Measurements from ENCODE around the gene C2orf78.

C2orf78 gene

GRCh38 chr2:73739101-73739500, 44.9 kb upstream of the C2orf78 start:
- H3K4me2 ChIP-seq (ENCODE audit: low read depth, low read length, poor library complexity, severe bottlenecking) = no peak overlapping the region
- peaks cover 16% of the 10 kb centered on the region for H4K20me1 ChIP-seq (ENCODE audit: insufficient read depth, low read length, poor library complexity, severe bottlenecking)
- peaks cover 5% of the 10 kb centered on the region; the same call in 1 of the 2 replicates for H3K36me3 ChIP-seq (ENCODE audit: insufficient read depth, low read length)
- no peaks in the 10 kb centered on the region for H3K9me3 ChIP-seq (ENCODE audit: insufficient read depth, low read depth, low read length)
- H3K79me2 ChIP-seq (ENCODE audit: insufficient read depth, low read length) = peaks cover 28% of the 10 kb centered on the region
- no peak for TF ChIP-seq EZH2phosphoT487 (IDR thresholded peaks at IDR 0.05; ENCODE audit: borderline replicate concordance)
- H3K4me3 ChIP-seq (ENCODE audit: low read length, poor library complexity, severe bottlenecking) = no peak overlapping the region
- no peaks in the 10 kb centered on the region for H3K9me2 ChIP-seq (replicated peaks; ENCODE audit: low read depth, low read length)
- H3K27me3 ChIP-seq (ENCODE audit: insufficient read depth, low read length, poor library complexity, severe bottlenecking) = peaks cover 46% of the 10 kb centered on the region
- peaks cover 22% of the 10 kb centered on the region for H3K4me1 ChIP-seq (ENCODE audit: insufficient read depth, low read length, poor library complexity, severe bottlenecking)
- no peak overlapping the region for H3K9ac ChIP-seq (ENCODE audit: low read depth, low read length, poor library complexity, severe bottlenecking)
- no peaks in the 10 kb centered on the region; the same call in 1 of the 2 replicates for H3F3A ChIP-seq (ENCODE audit: low read depth)
- H2AFZ ChIP-seq (ENCODE audit: low read length) = no peak overlapping the region

GRCh38 chr2:73740767-73741166, 43.2 kb upstream of the C2orf78 start:
- peaks cover under 1% of the 10 kb centered on the region; the same call in 1 of the 2 replicates for H3K36me3 ChIP-seq (ENCODE audit: insufficient read depth, low read length)
- H3K9ac ChIP-seq (ENCODE audit: low read depth, low read length, poor library complexity, severe bottlenecking) = no peak overlapping the region
- H3K4me2 ChIP-seq (ENCODE audit: low read depth, low read length, poor library complexity, severe bottlenecking) = no peak overlapping the region
- H4K20me1 ChIP-seq (ENCODE audit: insufficient read depth, low read length, poor library complexity, severe bottlenecking) = peaks cover 13% of the 10 kb centered on the region
- no peak for TF ChIP-seq EZH2phosphoT487 (IDR thresholded peaks at IDR 0.05; ENCODE audit: borderline replicate concordance)
- no peak for TF ChIP-seq CTCF (conservative IDR thresholded peaks at IDR 0.05; ENCODE audit: low read length)
- no peaks in the 10 kb centered on the region for H3K9me3 ChIP-seq (ENCODE audit: insufficient read depth, low read depth, low read length)
- peaks cover 46% of the 10 kb centered on the region for H3K27me3 ChIP-seq (ENCODE audit: insufficient read depth, low read length, poor library complexity, severe bottlenecking)
- H3K79me2 ChIP-seq (ENCODE audit: insufficient read depth, low read length) = peaks cover 13% of the 10 kb centered on the region
- H3K9me2 ChIP-seq (replicated peaks; ENCODE audit: low read depth, low read length) = no peaks in the 10 kb centered on the region
- no peak overlapping the region for H3K4me3 ChIP-seq (ENCODE audit: low read length, poor library complexity, severe bottlenecking)
- H3K4me1 ChIP-seq (ENCODE audit: insufficient read depth, low read length, poor library complexity, severe bottlenecking) = peaks cover 17% of the 10 kb centered on the region
- H3F3A ChIP-seq (ENCODE audit: low read depth) = no peaks in the 10 kb centered on the region; the same call in 1 of the 2 replicates
- H2AFZ ChIP-seq (ENCODE audit: low read length) = no peak overlapping the region

DNA sequence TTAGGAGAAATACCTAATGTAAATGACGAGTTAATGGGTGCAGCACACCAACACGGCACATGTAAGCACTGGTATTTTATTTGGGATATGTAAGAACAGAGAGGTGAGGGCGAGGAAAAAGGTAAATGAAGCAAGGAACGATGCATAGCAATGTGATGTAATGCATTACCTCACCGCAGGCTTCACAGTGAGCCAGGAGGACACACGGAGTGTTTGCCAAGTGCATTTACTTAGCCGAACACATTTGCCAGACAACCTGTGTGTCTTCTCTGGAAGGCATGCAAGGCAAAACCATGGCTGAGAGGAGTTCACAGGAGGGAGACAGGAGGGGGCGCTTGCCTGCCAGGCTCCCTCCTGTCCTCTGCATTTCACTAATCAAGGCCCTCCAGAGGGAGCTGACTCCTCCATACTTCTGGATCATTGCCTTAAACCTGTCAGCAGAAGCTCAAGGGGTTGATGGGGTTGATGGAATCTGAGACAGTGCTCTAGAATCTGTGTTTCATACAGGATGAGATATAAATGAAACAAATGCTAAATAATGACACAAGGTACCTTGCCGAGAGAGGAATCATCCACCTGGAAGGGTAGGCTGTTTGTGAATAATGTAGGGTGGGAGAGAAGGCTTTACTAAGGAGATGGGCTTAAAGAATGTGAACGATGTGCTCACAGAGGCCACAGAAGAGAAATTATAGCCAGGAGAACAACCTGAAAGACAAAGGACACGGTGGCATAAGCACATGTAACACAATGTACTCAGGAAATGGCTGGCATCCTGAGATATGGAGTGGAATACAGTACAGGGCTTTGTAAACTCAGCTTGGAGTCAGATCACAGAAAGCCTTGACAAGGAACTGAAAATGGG, 37.7 kb upstream of the C2orf78 start:
- Histone ChIP-seq H3K4me1 (ENCODE audit: insufficient read depth, low read length, poor library complexity, severe bottlenecking) (no peaks in the 10 kb centered on the region), H3K4me2 (ENCODE audit: low read depth, low read length, poor library complexity, severe bottlenecking) (no peak overlapping the region), H3K9me3 (ENCODE audit: insufficient read depth, low read depth, low read length) (no peaks in the 10 kb centered on the region), H3F3A (ENCODE audit: low read depth) (no peaks in the 10 kb centered on the region), H3K36me3 (ENCODE audit: insufficient read depth, low read length) (peaks cover 6% of the 10 kb centered on the region; the same call in 1 of the 2 replicates), H3K9ac (ENCODE audit: low read depth, low read length, poor library complexity, severe bottlenecking) (no peak overlapping the region), H2AFZ (ENCODE audit: low read length) (no peak overlapping the region), H3K9me2 (replicated peaks; ENCODE audit: low read depth, low read length) (no peaks in the 10 kb centered on the region), H4K20me1 (ENCODE audit: insufficient read depth, low read length, poor library complexity, severe bottlenecking) (no peaks in the 10 kb centered on the region), H3K27me3 (ENCODE audit: insufficient read depth, low read length, poor library complexity, severe bottlenecking) (peaks cover 8% of the 10 kb centered on the region), H3K4me3 (ENCODE audit: low read length, poor library complexity, severe bottlenecking) (no peak overlapping the region), H3K79me2 (ENCODE audit: insufficient read depth, low read length) (no peaks in the 10 kb centered on the region)
- TF ChIP-seq EZH2phosphoT487 (IDR thresholded peaks at IDR 0.05; ENCODE audit: borderline replicate concordance) = no peak
- no peak for TF ChIP-seq CTCF (conservative IDR thresholded peaks at IDR 0.05; ENCODE audit: low read length)

All from Loucy (cell line).